Kidney glomerular epithelial cell (primary cell): Measurements from ENCODE around the gene SLC6A4.
"Not testable (repeated sequence)": the region's sequence is repeated elsewhere in the genome, so short reads cannot be mapped to it uniquely, and the experiment has no call there.

Experiments
- DNase-seq: peaks from one replicate; lab custom pipeline; 2025; lab: John Stamatoyannopoulos, UW

SLC6A4 gene

DNA sequence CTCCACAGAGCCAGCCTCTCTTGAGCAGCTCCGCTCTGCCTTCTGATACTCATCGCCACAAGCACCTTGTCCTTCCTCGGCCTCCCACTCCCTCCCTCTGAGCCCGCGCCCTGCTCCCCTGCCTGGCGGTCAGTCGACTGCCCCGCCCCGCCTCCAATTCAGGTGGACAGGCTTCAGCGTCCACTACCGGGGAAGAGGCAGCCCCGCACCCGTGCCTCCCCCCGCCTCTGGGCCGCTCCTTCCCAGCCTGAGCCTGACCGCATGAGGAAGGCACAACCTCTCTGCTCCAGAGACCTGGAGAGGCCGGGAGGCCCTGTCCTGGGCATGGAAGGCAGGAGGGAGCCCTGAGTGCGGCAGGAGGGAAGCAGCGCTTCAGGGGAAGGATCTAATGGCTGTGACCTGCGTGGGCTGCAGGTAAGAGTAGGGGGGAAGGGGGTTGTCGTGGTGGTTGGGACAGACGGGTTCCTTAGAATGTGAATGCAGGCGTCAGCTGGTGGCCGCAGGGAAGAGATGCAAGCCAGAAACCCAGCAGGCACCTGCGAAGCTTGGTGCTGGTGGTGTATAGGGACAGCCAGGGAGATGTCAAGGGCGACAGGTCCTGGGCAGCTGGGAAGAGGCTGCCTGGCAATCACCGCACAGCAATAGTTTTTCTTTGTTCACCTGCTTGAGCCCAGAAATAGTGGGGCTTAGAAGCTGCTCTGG is 3.0 kb upstream of the SLC6A4 start:
- no peak for DNase-seq

DNA sequence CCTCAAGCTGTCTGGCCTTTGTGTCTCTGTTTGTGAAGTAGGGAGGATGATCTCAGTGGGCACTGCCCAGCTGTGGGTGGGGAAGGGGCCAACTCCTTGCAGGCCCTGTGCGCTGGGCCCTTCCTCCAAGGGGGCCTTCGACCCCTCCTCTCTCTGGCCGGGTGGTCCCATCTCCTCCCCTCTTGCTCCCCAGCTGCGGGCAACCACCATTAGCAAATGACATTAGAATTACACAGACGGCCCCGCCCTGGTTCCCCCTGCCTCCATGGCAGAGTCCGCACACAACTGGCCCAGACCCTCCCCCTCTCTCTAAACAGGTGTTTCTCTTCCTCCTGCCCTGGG is 2.5 kb upstream of the SLC6A4 start:
- no peak for DNase-seq

GRCh38 chr17:30237296-30238002 is 2.0 kb upstream of the SLC6A4 start:
- no peak for DNase-seq

DNA sequence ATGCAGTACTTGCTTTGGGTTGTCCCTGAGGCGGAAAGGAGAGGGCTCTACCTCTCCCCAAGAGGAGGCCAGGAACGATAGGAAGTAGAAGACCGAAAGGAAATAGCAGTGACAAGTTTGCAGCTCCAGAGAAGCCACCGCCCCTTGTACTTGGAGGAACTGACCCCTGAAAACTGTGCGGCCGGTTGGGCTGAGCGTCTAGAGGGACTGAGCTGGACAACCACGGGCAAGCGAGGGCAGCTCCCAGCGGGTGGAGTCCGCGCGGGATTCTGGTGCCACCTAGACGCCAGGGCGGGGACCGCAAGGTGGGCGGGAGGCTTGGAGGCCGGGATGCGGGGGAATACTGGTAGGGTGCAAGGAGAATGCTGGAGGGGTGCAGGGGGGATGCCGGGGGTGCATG is 1.3 kb upstream of the SLC6A4 start:
- peak; percentile 23 for DNase-seq

GRCh38 chr17:30236297-30236624 is 764 bp upstream of the SLC6A4 start:
- no peak for DNase-seq

GRCh38 chr17:30234964-30235363 is 533 bp downstream of the SLC6A4 start:
- no peak for DNase-seq

DNA sequence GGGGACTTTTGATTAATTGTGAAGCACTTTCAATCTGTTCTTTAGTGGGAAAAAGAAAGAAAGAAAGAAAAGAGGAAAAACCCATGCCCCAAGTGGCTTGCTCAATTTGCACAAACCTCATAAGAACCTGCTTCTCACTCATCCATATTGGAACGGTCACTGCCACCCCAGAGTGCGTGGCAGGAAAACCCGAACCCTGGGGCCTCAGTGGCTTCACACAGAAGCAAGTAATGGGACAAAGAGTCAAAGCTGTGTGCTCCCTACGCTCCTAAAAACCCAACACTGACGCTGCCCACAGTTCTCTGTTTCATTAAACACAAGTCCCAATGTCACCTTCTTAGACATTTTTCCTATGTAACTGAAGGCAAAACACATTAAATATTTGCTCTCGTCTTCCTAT is 1.2 kb downstream of the SLC6A4 start:
- DNase-seq, result no peak

DNA sequence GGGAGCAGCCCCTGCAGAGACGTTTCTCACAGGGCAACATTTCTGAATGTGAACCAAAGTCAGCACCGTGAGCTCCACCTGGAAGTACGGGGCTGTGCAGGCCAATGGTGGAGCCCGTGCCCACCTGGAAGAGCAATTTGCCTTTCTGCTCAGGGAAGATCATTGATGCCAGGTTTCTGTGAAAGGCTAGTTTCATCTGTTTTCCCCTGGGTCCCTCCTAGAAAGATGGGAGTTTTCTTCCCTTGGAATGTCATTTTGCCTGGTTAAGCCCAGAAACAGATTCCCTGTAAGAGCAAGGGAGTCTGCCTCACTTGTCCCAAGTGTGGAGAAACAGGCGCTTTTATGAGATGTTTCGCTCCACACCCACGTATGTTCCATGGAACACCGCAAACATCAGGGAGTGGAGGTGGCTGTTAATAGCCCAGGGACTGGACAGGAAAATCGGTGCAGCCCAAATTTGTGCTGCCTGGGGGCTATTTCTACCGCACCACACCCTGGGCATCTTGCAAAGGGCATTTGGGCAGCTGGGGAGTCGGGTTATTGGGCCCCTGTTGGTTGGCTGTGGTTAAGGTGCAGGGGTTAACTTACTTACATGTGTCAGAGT is 2.6 kb downstream of the SLC6A4 start:
- no peak for DNase-seq

DNA sequence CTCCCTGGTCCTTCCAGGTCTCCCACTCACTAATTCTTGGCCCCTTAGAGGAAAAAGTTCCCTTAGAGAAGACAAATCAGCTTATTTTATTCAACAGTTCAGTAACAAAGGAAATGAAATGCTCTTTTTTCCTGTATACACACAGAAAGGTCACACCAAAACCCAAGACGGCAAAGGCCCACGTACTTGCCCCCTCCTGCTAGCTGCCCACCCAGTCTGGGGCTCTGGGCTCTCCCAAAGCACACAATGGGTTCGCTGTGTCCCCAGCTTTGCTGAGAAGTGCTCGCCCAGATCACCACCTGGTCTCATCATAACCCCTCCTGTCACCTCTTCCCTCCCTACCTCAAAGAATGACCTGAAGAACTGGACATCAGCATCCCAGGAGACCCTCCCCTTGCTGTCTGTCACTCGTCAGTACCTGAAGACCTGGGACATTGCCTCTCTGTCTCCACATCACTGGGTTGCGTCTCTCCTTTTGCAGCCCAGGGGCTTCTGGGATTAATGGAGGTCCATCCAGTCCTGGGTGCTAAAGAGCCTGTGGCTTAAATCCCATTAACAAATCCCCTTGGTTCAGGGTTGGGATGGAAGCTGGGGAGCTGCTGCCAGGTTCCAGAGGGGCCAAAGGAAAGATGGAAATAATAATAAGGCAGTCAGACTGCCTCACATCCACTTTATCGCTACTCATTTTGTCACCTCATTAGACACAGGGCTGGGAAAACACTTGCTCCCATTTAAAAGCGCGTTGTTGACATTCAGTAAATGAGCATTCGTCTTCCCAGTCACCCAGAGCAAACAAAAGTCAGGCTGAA is 3.3 kb downstream of the SLC6A4 start:
- DNase-seq, result no peak

GRCh38 chr17:30230596-30231125 is 4.8 kb downstream of the SLC6A4 start:
- peak; percentile 8 for DNase-seq

GRCh38 chr17:30230009-30230408 is 5.5 kb downstream of the SLC6A4 start:
- DNase-seq, result not testable (repeated sequence)

- no peak for DNase-seq
These were observed 6.5 kb downstream of the SLC6A4 start for GRCh38 chr17:30229012-30229411.

DNA sequence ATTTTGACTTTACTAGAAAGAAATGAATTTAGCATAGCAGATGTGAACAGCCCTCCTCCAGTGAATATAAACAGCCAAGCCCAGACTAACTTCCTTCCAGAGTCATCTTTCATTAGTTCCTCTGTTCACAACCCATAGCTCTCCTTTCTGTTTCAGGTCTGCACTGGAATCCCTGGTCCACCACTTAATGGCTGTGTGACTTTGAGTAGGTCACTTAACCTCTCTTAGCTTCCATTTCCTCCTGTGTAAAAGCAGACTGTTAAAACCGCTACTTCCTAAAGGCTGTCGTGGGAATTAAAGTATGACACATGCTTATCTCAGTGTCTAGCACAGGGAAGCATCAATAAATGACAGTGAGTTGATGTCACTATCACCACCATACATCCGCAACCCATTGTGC is 7.5 kb downstream of the SLC6A4 start:
- no peak for DNase-seq

DNA sequence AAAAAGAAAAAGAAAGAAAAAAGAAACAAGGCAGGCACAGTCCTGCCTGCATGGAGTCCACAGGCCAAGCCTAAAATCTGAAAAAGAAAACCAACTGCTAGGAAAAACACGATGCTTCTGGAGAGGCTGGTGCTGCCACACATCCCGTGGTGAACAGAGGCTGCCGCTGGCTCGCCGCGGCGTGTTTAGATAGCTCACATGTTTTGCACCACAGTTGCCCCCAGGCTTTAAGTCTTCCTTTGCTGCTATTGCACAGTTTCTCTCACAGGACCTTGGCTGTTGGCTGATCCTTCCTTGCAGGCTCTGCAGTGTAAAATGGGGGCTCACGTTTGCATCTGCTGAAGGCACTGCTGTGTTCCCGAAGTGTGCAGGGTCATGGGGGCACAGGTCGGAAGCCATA is 8.6 kb downstream of the SLC6A4 start:
- DNase-seq, result no peak

GRCh38 chr17:30225919-30226553 is 9.5 kb downstream of the SLC6A4 start:
- DNase-seq, result no peak

- no peak for DNase-seq
These were observed 10.4 kb downstream of the SLC6A4 start for GRCh38 chr17:30225112-30225511.

DNA sequence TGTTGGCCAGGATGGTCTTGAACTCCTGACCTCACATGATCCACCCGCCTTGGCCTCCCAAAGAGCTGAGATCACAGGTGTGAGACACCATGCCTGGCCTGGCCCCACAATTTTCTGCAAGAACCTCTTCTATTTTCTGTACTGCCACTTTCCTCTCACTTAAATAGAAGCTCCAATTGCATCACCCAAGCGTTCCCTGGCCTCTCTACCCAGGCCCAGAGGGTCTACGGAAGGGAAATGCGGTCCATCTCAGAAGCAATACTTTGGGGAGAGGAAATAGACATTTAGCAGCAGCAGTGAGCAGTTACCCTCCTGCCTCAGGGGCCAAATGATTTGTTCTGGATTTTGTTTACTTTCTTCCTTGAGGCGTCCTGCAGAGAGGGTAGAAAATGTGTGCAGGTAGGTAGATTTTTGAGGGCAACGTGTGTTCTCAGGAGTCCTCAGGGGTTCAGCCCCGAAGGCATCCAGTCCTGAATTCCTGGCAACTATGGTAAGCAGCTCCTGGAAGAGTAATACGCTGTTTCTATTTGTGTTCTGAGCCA is 11.0 kb downstream of the SLC6A4 start:
- DNase-seq, result no peak

GRCh38 chr17:30222721-30223175 is 12.7 kb downstream of the SLC6A4 start:
- no peak for DNase-seq

DNA sequence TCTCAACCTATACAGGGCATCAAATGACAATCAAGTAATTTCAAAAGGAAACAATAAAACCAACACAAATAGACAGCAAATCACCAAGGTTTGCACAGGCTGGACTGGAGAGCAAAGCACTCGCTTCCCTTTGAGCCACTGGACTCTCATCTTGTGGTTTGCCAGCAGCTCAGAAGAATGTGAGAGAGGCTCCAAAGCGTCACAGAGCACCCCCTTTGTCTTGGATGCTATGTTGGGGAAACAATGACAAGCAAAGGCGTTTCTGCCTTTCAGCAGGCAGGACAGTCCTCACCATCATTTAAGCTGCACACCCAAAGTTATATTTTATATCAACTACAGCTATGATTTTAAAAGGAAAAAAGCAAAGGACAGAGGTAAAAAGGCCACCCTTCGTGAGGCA is 13.2 kb downstream of the SLC6A4 start:
- DNase-seq, result no peak

DNA sequence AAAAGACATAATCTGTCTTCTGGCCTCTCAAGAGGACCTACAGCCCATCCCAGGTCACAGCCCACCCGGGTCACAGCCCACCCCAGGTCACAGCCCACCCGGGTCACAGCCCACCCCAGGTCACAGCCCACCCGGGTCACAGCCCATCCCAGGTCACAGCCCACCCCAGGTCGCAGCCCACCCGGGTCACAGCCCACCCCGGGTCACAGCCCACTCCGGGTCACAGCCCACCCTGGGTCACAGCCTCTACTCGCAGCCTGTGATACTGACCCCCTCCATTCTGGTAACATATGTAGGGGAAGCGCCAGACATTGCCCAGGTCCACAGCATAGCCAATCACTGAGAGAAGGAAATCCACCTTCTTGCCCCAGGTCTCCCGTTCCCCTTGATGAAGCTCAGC is 14.2 kb downstream of the SLC6A4 start:
- DNase-seq, result no peak

DNA sequence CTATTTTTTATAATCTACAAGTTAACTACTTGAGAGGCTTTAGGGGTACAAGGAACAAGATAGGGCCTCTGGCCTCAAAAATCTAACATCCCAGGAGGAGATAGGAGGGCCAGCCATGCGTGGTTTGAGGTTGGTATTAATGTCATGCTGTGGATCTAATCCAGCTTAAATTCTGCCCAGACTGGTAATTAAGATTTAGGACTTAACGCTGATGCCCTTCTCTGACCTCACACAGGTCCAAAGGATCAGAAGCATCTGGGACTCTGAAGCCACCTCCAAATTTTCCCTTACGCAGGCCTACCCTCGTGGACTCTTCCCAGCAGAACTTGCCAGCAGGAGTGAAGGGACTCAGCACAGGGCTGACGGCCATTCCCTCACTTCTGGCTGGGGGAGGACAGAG is 15.1 kb downstream of the SLC6A4 start:
- no peak for DNase-seq

GRCh38 chr17:30219833-30220232 is 15.7 kb downstream of the SLC6A4 start:
- DNase-seq, result no peak
